ENCODE results near the gene KIAA1671. TPM values are rescaled to one million over a fixed set of nuclear protein-coding genes. Genes with fewer than 3 reads are reported as not detected.

The KIAA1671 gene
- total RNA-seq, 1 experiment from 2014 or later = 12.8 TPM

- CTCF ChIA-PET = no interaction called here
- BruUV-seq (replicated peaks) = no TSS peak
- no peak overlapping the region for H3K27ac ChIP-seq (ENCODE audit: low read depth, low read length, poor library complexity, severe bottlenecking)
- intact Hi-C loops (cut with micrococcal nuclease; ENCODE audit: unreplicated experiment) = no loop called here
- no peaks in the 10 kb centered on the region for H3K4me1 ChIP-seq (ENCODE audit: insufficient read depth, low read length, poor library complexity, severe bottlenecking)
- DNase-seq (ENCODE audit: low spot score) = no peak
- no peaks in the 10 kb centered on the region for H3K36me3 ChIP-seq (ENCODE audit: insufficient read depth, low read length, poor library complexity, severe bottlenecking)
- POLR2A ChIA-PET (ENCODE audit: low non-redundant PET) = no interaction called here
- no peak overlapping the region for H3K4me3 ChIP-seq (ENCODE audit: low read depth, low read length, poor library complexity, severe bottlenecking)
- H3K9me3 ChIP-seq (ENCODE audit: low read depth, low read length, poor library complexity, severe bottlenecking) = no peaks in the 10 kb centered on the region
- TF ChIP-seq EZH2 (IDR thresholded peaks at IDR 0.05; ENCODE audit: borderline replicate concordance, low read depth, low read length, poor library complexity, severe bottlenecking) = no peak
- TF ChIP-seq CTCF (conservative IDR thresholded peaks at IDR 0.05; ENCODE audit: low read depth, low read length) = no peak
- no peaks in the 10 kb centered on the region for H3K27me3 ChIP-seq (replicated peaks; ENCODE audit: insufficient read depth, low read depth, low read length, poor library complexity)
These were observed 30.6 kb downstream of the KIAA1671 start for GRCh38 chr22:24983151-24983550.

- H3K27me3 ChIP-seq (replicated peaks; ENCODE audit: insufficient read depth, low read depth, low read length, poor library complexity) = no peaks in the 10 kb centered on the region
- TF ChIP-seq CTCF (conservative IDR thresholded peaks at IDR 0.05; ENCODE audit: low read depth, low read length) (no peak), EZH2 (IDR thresholded peaks at IDR 0.05; ENCODE audit: borderline replicate concordance, low read depth, low read length, poor library complexity, severe bottlenecking) (no peak)
- POLR2A ChIA-PET (ENCODE audit: low non-redundant PET) = interaction anchor here (0.6 kb wide), 1 partner anchor 1394 kb away, joined by 4 read pairs; no protein-coding TSS in a partner anchor
- BruUV-seq (replicated peaks) = no TSS peak
- CTCF ChIA-PET = no interaction called here
- no peaks in the 10 kb centered on the region for H3K4me1 ChIP-seq (ENCODE audit: insufficient read depth, low read length, poor library complexity, severe bottlenecking)
- no peak for DNase-seq (ENCODE audit: low spot score)
- intact Hi-C loops (cut with micrococcal nuclease; ENCODE audit: unreplicated experiment) = no loop called here
- H3K27ac ChIP-seq (ENCODE audit: low read depth, low read length, poor library complexity, severe bottlenecking) = no peak overlapping the region
- no peaks in the 10 kb centered on the region for H3K9me3 ChIP-seq (ENCODE audit: low read depth, low read length, poor library complexity, severe bottlenecking)
- H3K36me3 ChIP-seq (ENCODE audit: insufficient read depth, low read length, poor library complexity, severe bottlenecking) = no peaks in the 10 kb centered on the region
- H3K4me3 ChIP-seq (ENCODE audit: low read depth, low read length, poor library complexity, severe bottlenecking) = no peak overlapping the region
These were observed 31.6 kb downstream of the KIAA1671 start for GRCh38 chr22:24984122-24984521.

GRCh38 chr22:24985826-24986214, 33.3 kb downstream of the KIAA1671 start:
- no peaks in the 10 kb centered on the region for H3K9me3 ChIP-seq (ENCODE audit: low read depth, low read length, poor library complexity, severe bottlenecking)
- H3K4me3 ChIP-seq (ENCODE audit: low read depth, low read length, poor library complexity, severe bottlenecking) = no peak overlapping the region
- TF ChIP-seq CTCF (conservative IDR thresholded peaks at IDR 0.05; ENCODE audit: low read depth, low read length) (no peak), EZH2 (IDR thresholded peaks at IDR 0.05; ENCODE audit: borderline replicate concordance, low read depth, low read length, poor library complexity, severe bottlenecking) (no peak)
- intact Hi-C loops (cut with micrococcal nuclease; ENCODE audit: unreplicated experiment) = no loop called here
- H3K27me3 ChIP-seq (replicated peaks; ENCODE audit: insufficient read depth, low read depth, low read length, poor library complexity) = no peaks in the 10 kb centered on the region
- no peak overlapping the region for H3K27ac ChIP-seq (ENCODE audit: low read depth, low read length, poor library complexity, severe bottlenecking)
- no TSS peak for BruUV-seq (replicated peaks)
- no peaks in the 10 kb centered on the region for H3K36me3 ChIP-seq (ENCODE audit: insufficient read depth, low read length, poor library complexity, severe bottlenecking)
- H3K4me1 ChIP-seq (ENCODE audit: insufficient read depth, low read length, poor library complexity, severe bottlenecking) = no peaks in the 10 kb centered on the region
- ChIA-PET CTCF (no interaction called here), POLR2A (ENCODE audit: low non-redundant PET) (interaction anchor here (0.6 kb wide), 1 partner anchor 1196 kb away, joined by 4 read pairs; no protein-coding TSS in a partner anchor)
- peak; percentile 31 for DNase-seq (ENCODE audit: low spot score)

All from A673 (cell line).